GM19455 (cell line): ENCODE results near the gene PKNOX2.
A peak's percentile ranks its signal among the peaks of the same experiment; 100 is the strongest.

Experiments
- ATAC-seq: cut with Tn5 transposase; IDR thresholded peaks from one replicate; pipeline ENCODE4 v1.9.1; 2021; ENCODE audit not compliant: unreplicated experiment

The PKNOX2 gene, protein sequence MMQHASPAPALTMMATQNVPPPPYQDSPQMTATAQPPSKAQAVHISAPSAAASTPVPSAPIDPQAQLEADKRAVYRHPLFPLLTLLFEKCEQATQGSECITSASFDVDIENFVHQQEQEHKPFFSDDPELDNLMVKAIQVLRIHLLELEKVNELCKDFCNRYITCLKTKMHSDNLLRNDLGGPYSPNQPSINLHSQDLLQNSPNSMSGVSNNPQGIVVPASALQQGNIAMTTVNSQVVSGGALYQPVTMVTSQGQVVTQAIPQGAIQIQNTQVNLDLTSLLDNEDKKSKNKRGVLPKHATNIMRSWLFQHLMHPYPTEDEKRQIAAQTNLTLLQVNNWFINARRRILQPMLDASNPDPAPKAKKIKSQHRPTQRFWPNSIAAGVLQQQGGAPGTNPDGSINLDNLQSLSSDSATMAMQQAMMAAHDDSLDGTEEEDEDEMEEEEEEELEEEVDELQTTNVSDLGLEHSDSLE

DNA sequence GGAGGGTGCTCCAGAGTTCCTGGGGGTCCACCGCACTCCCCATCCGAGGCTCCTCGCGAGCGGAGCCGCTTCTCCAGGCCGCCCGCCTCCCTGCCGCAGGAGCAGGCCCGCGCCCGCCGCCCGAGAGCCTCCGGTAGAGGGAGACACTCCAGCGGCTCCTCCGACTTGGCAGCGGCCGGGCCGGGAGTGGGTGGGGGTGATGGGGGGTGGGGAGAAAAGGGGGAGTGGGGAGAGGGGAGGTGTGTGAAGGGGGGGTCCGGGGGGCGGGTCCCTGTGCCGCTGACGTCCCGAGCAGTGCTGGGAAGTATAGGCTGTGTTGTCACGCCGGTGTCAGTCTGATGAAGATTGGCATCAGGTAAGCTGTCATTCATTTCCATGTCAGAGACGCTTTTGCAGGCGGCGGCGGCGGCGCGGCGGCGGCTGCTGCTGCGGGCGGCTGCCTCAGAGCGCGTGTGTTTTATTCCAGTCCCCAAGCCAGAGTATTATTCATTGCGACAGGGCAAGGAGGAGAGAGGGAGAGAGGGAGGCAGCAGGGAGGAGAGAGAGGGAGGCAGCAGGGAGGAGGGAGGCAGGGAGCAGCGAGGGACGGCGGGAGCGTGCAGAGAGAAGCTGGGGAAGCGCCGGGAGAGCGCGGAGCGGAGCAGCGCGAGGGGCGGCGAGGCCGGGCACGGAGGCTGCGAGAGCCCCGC is at the start of gene PKNOX2:
PKNOX2 (plus strand) TSS at position 330 of the 689 bp plus-strand sequence. CDS start 186,555 bp downstream, outside the sequence.
- no peak for ATAC-seq

DNA sequence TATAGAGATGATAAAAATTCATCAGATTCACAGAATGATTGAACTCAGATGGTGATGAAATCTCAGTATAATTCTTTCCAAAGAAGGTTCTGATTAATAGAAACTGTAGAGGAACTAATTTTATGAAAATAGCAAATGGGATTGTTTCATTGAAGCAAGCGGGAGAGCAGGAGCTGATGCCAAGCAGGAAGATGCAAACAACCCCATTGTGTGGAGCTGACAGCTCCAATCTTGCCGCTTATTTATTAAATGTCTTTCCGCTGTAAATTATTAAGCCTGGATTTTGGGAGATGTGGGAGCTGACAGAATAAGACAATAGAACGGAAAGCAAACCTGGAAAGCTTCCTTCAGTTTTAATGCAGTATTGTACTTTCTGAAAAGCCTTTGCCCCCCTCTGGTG is 47.1 kb upstream of the PKNOX2 start:
- no peak for ATAC-seq

DNA sequence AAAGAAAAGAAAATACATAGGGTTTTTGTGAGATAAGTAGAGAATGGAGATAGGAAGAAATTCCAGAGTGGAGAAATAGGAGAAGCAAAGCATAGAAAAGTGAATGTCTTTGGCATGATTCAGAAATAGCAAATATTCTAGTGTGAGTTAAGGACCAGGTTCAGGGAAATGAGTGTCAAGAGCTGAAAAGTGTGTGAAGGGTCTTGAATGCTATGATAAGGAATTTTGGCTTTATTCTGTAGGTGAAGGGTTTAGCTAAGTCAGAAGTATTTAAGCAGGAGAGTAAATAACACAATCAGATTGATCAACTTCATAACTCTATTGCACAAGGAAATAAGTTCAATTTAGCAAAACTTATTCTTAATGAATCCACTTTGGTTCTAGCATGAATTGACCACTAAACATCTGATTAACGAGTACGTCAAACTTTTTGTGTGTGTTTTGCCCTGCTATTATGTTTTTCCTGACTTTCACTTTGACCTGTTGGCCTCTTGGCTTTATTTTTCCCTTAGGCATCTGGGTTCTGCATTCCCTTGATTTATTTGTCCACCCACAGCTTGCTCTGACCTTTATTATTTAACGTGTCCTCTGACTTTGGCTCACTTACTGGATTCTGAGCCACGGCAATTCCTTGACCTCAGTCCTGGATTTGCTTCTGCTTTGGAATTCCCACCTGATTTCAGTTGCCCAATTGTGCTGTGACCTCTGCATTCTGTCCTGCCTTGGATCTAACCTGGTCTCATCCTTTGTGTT is 41.2 kb upstream of the PKNOX2 start:
- ATAC-seq: no peak

DNA sequence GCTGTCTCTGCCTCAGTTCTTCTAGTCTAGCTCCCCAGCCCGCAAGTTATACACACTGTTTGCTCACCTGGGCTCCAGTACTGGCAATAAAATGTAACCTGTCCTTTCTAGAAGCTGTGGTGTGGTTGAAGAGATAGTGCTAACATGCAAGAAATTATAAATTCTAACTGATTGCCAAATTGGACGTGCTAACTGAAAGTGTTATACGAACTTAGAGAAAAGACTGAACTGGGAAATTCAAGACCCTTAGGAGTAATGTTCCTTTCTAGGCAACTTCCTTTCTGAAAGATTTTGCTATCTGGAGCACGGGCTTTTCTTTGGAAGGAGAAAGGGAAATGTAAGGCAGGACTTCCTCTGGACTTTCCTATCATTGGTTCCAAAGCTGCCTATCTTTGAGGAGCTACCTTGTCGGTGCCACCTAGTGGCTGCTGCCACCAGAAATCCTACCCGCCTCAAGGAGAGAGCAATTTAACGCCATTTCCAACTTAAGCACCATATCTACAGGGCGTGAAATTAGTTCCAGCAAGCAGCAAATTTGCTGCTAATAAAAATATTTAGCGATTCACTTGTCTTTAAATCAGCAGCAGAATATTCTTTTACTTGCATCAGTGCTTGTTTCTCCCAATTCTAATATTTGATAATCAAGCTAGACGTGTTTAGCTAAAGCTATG is 40.5 kb upstream of the PKNOX2 start:
- ATAC-seq: peak; percentile 95

DNA sequence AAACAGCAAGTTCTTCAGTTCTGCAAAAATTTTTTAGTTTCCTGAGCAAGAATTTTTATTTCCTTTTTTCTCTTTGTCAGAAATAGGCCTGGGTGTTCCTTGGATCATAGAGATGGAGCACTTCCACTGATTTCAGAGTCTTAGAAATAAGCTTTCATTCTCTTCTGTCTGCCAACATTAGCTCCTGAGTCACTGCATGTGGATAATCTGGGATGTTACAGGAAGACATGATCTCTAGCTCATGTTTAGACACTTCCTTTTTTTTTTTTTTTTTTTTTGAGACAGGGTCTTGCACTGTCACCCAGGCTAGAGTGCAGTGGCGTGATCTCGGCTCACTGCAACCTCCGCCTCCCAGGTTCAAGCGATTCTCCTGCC is 39.9 kb upstream of the PKNOX2 start:
- no peak for ATAC-seq

DNA sequence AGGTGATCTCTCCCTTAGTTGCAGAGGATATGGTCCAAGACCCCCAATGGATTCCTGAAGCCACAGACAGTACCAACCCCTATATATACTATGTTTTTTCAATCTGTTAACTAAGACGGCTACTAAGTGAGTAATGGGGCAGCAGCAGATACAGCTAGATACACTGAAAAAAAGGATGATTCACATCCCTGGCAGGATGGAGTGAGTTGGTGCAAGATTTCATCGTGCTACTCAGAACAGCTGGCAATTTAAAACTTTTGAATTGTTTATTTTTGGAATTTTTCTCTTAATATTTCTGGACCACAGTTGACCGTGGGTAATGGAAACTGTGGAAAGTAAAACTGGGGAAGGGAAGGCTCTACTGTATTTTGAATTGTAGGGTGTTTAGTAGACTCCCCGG is 36.1 kb upstream of the PKNOX2 start:
- ATAC-seq: no peak

DNA sequence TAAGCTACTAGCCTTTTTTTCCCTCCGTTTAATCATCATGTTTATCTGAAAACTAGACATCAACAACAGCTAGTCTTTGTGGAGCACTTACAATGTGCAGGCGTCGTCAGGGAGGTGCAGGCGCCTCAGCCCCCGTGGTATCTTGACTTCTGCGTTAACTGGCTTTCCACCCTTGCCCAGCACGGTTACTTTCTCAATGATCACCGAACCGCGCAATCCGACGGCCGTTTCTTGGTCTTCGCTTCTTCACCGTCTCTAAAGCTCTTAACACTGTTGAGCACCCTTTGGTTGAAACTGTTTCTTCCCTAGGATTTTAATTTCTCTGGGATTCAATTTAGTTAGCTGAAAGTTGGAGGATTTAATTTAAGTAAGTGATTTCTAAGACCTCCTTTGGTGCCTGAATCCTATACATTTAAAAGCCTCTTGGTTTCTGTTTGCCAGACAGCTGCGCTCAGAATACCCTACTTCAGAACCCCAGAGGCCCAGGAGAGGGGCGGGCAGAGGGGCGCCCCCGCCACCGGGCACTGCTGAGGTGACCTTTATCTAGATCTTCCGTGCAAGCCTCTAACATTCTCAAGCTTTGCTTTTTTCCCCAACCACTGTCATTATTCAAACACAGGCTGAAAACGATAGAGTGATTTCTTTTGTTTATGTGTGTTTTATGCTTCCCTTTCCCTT is 35.1 kb upstream of the PKNOX2 start:
- no peak for ATAC-seq

DNA sequence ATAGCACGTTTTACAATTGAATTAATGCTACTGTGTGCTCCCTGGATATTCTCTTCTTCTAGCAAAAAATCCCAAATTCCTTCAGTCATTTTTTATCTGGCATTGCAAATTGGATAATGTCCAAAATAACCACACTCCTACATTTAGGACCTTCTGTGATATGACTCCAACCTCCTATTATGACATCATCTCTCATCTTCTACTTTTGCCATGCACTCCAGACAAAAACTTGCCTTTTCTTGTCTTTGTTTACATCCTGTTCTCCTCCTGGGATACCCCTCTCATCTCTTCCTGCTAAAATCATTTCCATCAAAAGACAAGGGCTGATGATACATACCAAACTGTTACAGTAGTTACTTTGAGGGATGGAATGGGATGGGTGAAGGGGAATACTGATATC is 32.5 kb upstream of the PKNOX2 start:
- no peak for ATAC-seq

DNA sequence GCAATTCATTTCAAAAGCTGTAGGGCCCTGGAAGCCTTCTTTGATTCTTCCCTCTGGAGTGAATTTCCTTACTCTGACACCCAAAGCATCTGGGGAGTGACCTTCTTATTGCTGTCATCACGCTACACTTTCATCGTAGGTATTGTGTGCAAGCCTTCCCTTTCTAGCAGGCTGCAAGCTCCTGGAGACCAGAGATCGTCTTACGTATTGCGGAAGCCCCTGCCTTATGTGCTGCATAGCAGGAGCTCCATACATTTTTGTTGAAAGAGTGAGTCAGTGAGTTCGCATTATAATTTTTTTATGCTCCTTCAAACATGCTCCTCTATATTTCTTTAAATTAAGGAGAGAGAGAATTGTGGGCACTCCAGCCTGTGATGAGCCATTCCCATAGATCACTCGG is 32.0 kb upstream of the PKNOX2 start:
- no peak for ATAC-seq

DNA sequence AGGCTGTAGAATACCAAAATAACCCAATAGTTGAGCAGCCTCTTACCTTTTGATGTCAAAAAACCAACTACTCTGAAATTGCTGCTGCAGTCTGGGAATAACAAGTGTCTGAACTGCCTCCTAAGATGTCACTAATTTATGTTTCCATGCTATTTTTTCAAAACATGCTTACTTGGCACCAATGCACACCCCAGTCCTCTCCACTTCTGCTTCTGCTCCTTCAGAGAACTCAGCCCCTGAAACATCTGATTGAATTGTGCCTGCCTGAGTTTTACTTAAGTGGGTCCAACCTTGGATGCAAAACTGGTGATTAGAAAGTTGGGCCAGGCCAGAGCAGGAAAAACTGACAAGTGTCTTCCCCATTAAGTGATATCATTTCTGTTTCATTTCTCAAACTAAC is 28.6 kb upstream of the PKNOX2 start:
- no peak for ATAC-seq

DNA sequence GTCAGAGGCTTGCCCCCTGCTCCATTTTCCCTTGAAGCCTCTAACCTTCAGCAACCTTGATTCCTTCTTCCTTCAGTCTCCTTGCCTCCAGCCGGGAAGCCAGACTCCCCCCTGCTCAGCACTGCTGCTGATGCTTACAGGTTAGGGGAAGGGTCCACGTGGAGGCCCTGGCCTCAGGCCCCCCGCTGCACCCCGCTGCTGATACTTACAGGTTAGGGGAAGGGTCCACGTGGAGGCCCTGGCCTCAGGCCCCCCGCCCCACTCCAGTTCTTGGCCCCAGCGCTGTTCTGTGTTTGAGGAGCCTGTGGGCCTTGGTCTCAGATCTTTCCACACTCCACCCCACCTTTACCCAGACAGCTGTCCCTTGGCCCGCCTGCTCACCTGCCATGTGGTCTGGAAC is 25.6 kb upstream of the PKNOX2 start:
- no peak for ATAC-seq

DNA sequence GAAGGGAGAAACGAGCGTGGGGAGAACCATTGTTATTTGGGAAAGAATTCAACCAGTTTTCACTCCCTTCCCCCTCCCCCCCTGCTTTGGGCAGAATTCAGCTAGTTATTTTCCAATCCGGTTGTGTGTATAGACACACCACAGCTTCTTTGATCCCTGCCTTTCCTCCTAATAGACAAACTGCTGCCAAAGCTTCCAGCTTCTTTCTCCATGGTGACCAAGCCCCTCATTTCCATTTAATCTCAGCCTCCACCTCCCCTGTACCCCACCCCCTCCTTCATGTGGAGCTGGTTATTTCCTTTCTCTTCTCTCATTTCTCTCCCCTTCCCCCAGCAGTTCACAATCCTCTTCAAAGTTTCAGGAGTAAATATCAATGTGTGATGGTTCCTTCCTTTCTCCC is 24.8 kb upstream of the PKNOX2 start:
- no peak for ATAC-seq

DNA sequence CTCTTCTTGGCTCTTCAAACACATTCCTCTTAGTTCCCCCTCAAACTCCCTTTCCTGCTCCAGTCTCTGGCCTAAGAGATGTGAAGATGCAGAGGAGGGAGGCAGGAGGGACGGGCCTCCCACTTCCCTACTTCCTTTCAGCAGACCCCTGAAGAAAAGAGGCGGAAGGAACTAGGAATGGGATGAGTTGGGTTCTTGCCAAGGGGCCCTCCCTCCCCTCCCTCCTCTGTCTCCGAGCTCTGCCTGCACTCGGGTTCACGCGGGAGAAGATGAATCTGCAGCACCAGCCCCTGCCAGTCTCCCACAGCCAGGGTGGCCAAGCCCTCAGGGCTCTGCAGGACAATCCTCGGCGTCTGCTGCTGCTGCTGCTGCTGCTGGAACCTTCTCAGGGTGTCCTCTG is 24.3 kb upstream of the PKNOX2 start:
- ATAC-seq: no peak

DNA sequence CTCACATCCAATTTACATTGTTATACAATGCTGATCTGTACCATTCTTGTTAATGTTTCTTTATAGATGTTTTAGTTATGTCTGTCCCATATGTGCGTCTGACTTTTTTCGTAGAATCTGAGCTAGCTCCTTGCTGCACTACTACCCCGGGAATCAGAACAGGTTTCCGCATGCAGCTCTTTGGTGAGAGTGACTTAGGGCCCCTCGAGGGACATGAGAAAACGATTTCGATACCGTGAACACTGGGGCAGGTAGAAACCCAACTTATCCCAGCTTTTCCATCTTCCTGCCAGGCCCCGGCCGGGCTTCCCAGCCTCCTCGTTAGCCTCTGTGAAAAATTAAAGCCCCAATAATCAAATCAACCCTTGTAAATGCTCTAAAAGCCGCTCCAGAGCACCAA is 23.4 kb upstream of the PKNOX2 start:
- no peak for ATAC-seq

DNA sequence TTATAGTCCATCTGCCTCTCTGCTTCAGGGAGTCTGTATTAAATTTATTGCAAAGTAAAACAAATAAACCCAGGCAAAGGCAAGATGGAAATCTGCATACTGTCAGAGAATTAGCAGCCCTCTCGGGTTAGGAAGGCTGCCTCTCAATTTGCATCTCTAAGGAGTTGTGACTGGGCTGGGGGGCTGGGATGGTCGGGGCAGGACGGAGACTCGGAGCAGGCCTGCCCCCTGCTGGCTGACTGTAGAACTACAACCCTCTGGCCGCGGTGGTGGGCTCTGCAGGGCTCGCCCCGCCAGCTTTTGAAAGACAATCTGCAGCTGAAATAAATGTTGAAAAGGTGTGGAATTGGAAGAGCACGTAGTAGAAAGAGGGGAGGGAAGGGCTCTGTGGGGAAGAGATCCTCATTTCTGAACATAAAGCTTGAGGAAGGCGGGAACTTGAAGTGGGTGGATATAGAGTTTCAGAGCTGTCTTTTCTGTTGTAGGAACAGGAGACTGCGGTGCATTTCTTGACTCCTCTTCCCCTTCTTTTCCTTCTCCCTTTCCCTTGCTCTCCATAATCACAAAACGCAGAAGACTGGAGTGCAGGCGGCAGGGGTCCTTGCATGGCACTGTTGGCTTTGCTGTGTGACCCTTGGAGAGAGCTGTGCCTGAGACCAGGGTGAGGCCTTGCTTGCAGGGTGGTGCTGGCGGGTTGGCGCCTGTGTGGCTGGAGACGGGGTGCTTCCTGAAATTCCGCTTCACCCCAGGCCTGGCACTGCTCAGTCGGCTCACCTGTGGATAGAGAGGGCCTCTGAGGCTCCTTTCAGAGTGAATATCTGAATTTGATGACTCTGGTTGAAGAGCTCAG is 22.6 kb upstream of the PKNOX2 start:
- ATAC-seq: peak; percentile 85

DNA sequence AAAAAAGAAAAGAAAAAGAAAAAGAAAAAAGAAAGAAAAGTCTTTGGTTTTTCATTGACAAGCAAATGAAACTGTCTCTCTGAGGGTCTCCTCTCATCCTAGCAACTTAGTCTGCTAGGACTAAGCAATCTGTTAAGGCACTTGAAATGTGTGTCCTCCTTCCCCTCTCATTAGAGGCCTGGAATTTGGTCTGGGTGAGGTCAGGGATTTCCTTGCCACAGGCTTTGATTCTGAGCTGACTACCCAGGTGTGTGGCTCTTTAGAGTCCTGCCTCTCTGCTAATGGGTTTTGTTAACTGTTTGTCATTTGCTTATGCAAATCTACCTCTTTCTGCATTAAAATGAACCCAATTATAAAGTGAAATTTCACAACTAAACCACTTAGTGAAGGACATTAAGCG is 18.3 kb upstream of the PKNOX2 start:
- no peak for ATAC-seq

DNA sequence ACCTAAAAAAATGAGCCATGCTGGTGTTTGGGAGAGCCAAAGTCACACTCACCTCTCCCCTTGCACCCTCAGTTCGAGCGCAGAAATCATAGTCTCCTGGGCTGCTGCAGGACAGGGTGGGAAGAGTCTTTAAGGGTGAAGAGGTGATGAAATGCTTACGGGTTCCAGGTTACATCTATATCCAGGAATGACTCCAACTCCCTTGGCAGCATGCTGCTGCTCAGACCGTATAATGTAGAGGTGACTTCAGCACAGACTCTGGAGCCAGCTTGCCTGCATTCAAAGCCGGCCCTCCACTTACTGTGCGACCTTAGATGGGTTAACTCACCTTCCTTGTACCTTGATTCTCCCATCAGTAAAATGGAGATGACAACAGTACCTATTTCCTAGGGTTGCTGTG is 17.3 kb upstream of the PKNOX2 start:
- ATAC-seq: no peak

DNA sequence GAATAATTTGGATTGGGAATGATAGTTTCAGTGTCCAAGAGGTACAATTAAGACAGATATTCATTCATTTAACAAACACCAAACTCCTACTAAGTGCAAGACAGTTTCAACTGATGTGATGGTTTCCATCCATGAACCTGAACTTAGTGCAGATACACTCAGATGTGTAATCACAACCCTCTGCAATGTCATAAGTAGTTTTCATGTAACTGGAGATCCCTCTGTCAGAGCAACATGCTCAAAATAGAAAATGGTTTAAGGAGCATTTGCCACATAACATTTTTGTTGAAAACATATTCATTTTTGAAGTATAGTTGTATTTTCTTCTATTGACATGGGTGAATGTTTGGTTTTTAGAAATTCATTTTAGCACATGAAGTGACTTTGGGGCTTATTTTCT is 16.5 kb upstream of the PKNOX2 start:
- no peak for ATAC-seq

DNA sequence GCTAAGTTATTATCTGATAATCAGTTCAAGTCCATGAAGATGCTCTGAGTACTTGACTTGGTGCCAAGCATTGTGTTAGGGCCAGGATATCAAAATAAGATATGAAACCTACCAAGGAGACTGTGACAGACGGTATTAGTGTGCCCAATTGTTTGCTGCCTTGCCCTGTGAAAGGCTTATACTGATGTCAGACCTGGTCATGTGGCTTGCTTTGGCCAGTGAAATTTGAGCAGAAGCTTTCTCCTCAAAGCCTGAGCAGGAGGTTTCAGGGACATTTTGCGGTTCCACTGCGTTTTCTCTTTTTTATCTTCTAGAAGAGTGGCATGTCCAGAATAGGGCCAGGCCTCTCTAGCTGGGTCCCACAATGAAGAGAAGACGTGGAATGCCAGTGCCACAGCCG is 15.8 kb upstream of the PKNOX2 start:
- ATAC-seq: no peak

DNA sequence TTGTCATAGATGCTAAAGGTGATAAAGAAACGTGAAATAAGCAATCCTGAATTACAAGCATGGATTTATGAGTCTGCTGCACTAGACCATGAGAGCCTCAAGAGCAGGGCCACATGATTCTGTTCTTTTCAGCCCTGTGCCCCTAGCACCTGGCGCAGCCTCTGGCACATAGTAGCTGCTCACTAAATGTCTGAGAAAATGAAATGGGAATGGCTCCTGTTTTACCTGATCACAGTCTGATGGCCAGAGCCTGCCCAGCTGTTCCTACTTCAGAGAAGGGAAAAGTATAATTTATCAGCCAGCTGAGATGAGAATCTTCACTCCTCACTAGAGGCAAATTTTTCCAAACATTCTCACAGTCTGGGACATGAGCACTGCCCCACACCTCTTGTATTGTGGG is 10.7 kb upstream of the PKNOX2 start:
- ATAC-seq: no peak
